ENCODE measurements around the gene CAPRIN1. TPM values are rescaled to one million over a fixed set of nuclear protein-coding genes. Genes with fewer than 3 reads are reported as not detected.

The CAPRIN1 gene
- total RNA-seq, 1 experiment from 2014 or later: 1,470 TPM

- no peaks in the 10 kb centered on the region for H3K27me3 ChIP-seq (replicated peaks; ENCODE audit: insufficient read depth, low read depth, low read length, poor library complexity)
- no TSS peak for BruUV-seq (replicated peaks)
- peaks cover 100% of the 10 kb centered on the region for H3K36me3 ChIP-seq (ENCODE audit: insufficient read depth, low read length, poor library complexity, severe bottlenecking)
- H3K27ac ChIP-seq (ENCODE audit: low read depth, low read length, poor library complexity, severe bottlenecking): no peak overlapping the region
- intact Hi-C loops (cut with micrococcal nuclease; ENCODE audit: unreplicated experiment): loop anchor here (10.0 kb wide), 1 partner anchor 311 kb away; no protein-coding TSS in a partner anchor
- H3K4me3 ChIP-seq (ENCODE audit: low read depth, low read length, poor library complexity, severe bottlenecking): no peak overlapping the region
- H3K9me3 ChIP-seq (ENCODE audit: low read depth, low read length, poor library complexity, severe bottlenecking): no peaks in the 10 kb centered on the region
- no peak for DNase-seq (ENCODE audit: low spot score)
- H3K4me1 ChIP-seq (ENCODE audit: insufficient read depth, low read length, poor library complexity, severe bottlenecking): peaks cover 14% of the 10 kb centered on the region
- POLR2A ChIA-PET (ENCODE audit: low non-redundant PET): no interaction called here
- CTCF ChIA-PET: interaction anchor here (0.8 kb wide), 1 partner anchor 29 kb away, joined by 4 read pairs; no protein-coding TSS in a partner anchor
- TF ChIP-seq CTCF (conservative IDR thresholded peaks at IDR 0.05; ENCODE audit: low read depth, low read length) (no peak), EZH2 (IDR thresholded peaks at IDR 0.05; ENCODE audit: borderline replicate concordance, low read depth, low read length, poor library complexity, severe bottlenecking) (no peak)
Measured at GRCh38 chr11:34145847-34146381, 94.4 kb downstream of the CAPRIN1 start.

GRCh38 chr11:34146411-34146810 is 94.9 kb downstream of the CAPRIN1 start:
- TF ChIP-seq EZH2 (IDR thresholded peaks at IDR 0.05; ENCODE audit: borderline replicate concordance, low read depth, low read length, poor library complexity, severe bottlenecking): no peak
- no peak for TF ChIP-seq CTCF (conservative IDR thresholded peaks at IDR 0.05; ENCODE audit: low read depth, low read length)
- intact Hi-C loops (cut with micrococcal nuclease; ENCODE audit: unreplicated experiment): loop anchor here (10.0 kb wide), 1 partner anchor 312 kb away; no protein-coding TSS in a partner anchor
- CTCF ChIA-PET: no interaction called here
- Histone ChIP-seq H3K4me3 (ENCODE audit: low read depth, low read length, poor library complexity, severe bottlenecking) (no peak overlapping the region), H3K36me3 (ENCODE audit: insufficient read depth, low read length, poor library complexity, severe bottlenecking) (peaks cover 100% of the 10 kb centered on the region), H3K9me3 (ENCODE audit: low read depth, low read length, poor library complexity, severe bottlenecking) (no peaks in the 10 kb centered on the region), H3K27ac (ENCODE audit: low read depth, low read length, poor library complexity, severe bottlenecking) (no peak overlapping the region), H3K4me1 (ENCODE audit: insufficient read depth, low read length, poor library complexity, severe bottlenecking) (peaks cover 16% of the 10 kb centered on the region), H3K27me3 (replicated peaks; ENCODE audit: insufficient read depth, low read depth, low read length, poor library complexity) (no peaks in the 10 kb centered on the region)
- DNase-seq (ENCODE audit: low spot score): no peak
- BruUV-seq (replicated peaks): TSS peak; percentile 61
- POLR2A ChIA-PET (ENCODE audit: low non-redundant PET): no interaction called here

GRCh38 chr11:34146866-34147265 is 95.3 kb downstream of the CAPRIN1 start:
- TF ChIP-seq CTCF (conservative IDR thresholded peaks at IDR 0.05; ENCODE audit: low read depth, low read length) (no peak), EZH2 (IDR thresholded peaks at IDR 0.05; ENCODE audit: borderline replicate concordance, low read depth, low read length, poor library complexity, severe bottlenecking) (no peak)
- intact Hi-C loops (cut with micrococcal nuclease; ENCODE audit: unreplicated experiment): loop anchor here (10.0 kb wide), 1 partner anchor 312 kb away; no protein-coding TSS in a partner anchor
- Histone ChIP-seq H3K36me3 (ENCODE audit: insufficient read depth, low read length, poor library complexity, severe bottlenecking) (peaks cover 100% of the 10 kb centered on the region), H3K27ac (ENCODE audit: low read depth, low read length, poor library complexity, severe bottlenecking) (no peak overlapping the region), H3K4me3 (ENCODE audit: low read depth, low read length, poor library complexity, severe bottlenecking) (no peak overlapping the region), H3K27me3 (replicated peaks; ENCODE audit: insufficient read depth, low read depth, low read length, poor library complexity) (no peaks in the 10 kb centered on the region), H3K9me3 (ENCODE audit: low read depth, low read length, poor library complexity, severe bottlenecking) (no peaks in the 10 kb centered on the region), H3K4me1 (ENCODE audit: insufficient read depth, low read length, poor library complexity, severe bottlenecking) (peaks cover 16% of the 10 kb centered on the region)
- POLR2A ChIA-PET (ENCODE audit: low non-redundant PET): no interaction called here
- CTCF ChIA-PET: no interaction called here
- BruUV-seq (replicated peaks): no TSS peak
- DNase-seq (ENCODE audit: low spot score): no peak
